Spleen (tissue), 7 donors: ENCODE data around the gene OMP.

Experiments
- CTCF ChIP-seq, 11 experiments: fragments of 200-600 bp in 7 of 11; fragments of 450-650 bp in 4 of 11; sonication (generic) in 4 of 11; IDR thresholded peaks in 8 of 11; conservative IDR thresholded peaks in 3 of 11; 1 replicate in 7 of 11; 2 replicates in 4 of 11; pipeline versions ENCODE4 v1.4.0 to v1.8.0; 2016 to 2021; ENCODE audit warnings: antibody characterized with exemption in 11 of 11, inconsistent platforms in 4 of 11, mild to moderate bottlenecking in 1 of 11
- POLR2A ChIP-seq, 3 donors: fragments of 450-650 bp; IDR thresholded peaks; one replicate each; pipeline ENCODE4 v1.5.1; 2017; ENCODE audit warnings: antibody characterized with exemption in 3 of 3, mild to moderate bottlenecking in 1 of 3
- POLR2AphosphoS5 ChIP-seq, 3 donors: sonication (generic); formaldehyde crosslinking; IDR thresholded peaks; one replicate each; pipeline ENCODE4 v1.5.1; 2017; ENCODE audit warnings: antibody characterized with exemption in 3 of 3
- donor health status: DM: no; HTN: no; CAD: no; lungs with moderate emphysema.
- donor health status: DM: no; HTN: no; CAD: no.
- donor health status: DM: no; HTN: no; CAD: no.

- TF ChIP-seq CTCF (IDR thresholded peaks at IDR 0.05 in 8 of 11, conservative IDR thresholded peaks at IDR 0.05 in 3 of 11) = no peak
- no peak for TF ChIP-seq POLR2A (IDR thresholded peaks at IDR 0.05)
- no peak for TF ChIP-seq POLR2AphosphoS5 (IDR thresholded peaks at IDR 0.05)
Observed at GRCh38 chr11:77141034-77141433, 38.4 kb downstream of the OMP start.
